Right lobe of liver (tissue), 4 donors: Measurements from ENCODE around the gene PPCS.

Experiments
- CTCF ChIP-seq, 4 donors: fragments of 200-600 bp in 3 of 4; fragments of 450-650 bp in 1 of 4; IDR thresholded peaks; one replicate each; pipeline versions ENCODE4 v1.5.1 to v1.8.0; 2016 to 2022; ENCODE audit warnings: antibody characterized with exemption in 4 of 4, mild to moderate bottlenecking in 2 of 4
- POLR2A ChIP-seq: fragments of 450-650 bp; IDR thresholded peaks from one replicate; pipeline ENCODE4 v1.6.1; 2017; ENCODE audit warnings: antibody characterized with exemption, mild to moderate bottlenecking
- donor health status: DM: no; HTN: no; CAD: no.
- donor health status: DM: no; HTN: no; CAD: no.
- donor health status: DM: no; HTN: yes; CAD: no.

- TF ChIP-seq CTCF (IDR thresholded peaks at IDR 0.05): no peak
- TF ChIP-seq POLR2A: no peak
These were observed 32.7 kb upstream of the PPCS start for GRCh38 chr1:42423681-42424080.
